Endodermal cell (in vitro differentiated cells): ENCODE data around the gene ARHGEF26. TPM values are rescaled to one million over a fixed set of nuclear protein-coding genes. Genes with fewer than 3 reads are reported as not detected.

Experiments used
- DNase-seq: peaks from one replicate; pipeline ENCODE4 v3.0.0-alpha.2; 2017
- H3K27ac ChIP-seq: 2 replicates; pipeline ENCODE4 v1.5.1; 2013; ENCODE audit warnings: mild to moderate bottlenecking, low read depth, low read length, moderate library complexity
- H3K27me3 ChIP-seq: 2 replicates; pipeline ENCODE4 v1.6.1; 2013; ENCODE audit warnings: mild to moderate bottlenecking, low read length, moderate library complexity; ENCODE audit not compliant: insufficient read depth, control insufficient read depth, poor library complexity, severe bottlenecking
- H3K36me3 ChIP-seq: 2 replicates; pipeline ENCODE4 v1.7.0; 2013; ENCODE audit warnings: mild to moderate bottlenecking, low read length, moderate library complexity; ENCODE audit not compliant: control insufficient read depth, insufficient read depth
- H3K4me1 ChIP-seq: one replicate; pipeline ENCODE4 v1.7.0; 2013; ENCODE audit warnings: low read length; ENCODE audit not compliant: control insufficient read depth, insufficient read depth
- H3K4me3 ChIP-seq: 2 replicates; pipeline ENCODE4 v1.5.1; 2013; ENCODE audit warnings: mild to moderate bottlenecking, low read length, moderate library complexity
- H3K9ac ChIP-seq: 2 replicates; pipeline ENCODE4 v1.6.1; 2013; ENCODE audit warnings: mild to moderate bottlenecking, low read length, moderate library complexity; ENCODE audit not compliant: poor library complexity, severe bottlenecking; ENCODE audit errors: extremely low read depth
- H3K9me3 ChIP-seq: 2 replicates; pipeline ENCODE4 v1.6.1; 2013; ENCODE audit warnings: mild to moderate bottlenecking, low read length, moderate library complexity; ENCODE audit not compliant: control insufficient read depth
- H3K27ac Mint-ChIP-seq: 2 replicates; pipeline ENCODE4 v1.8.0; 2020; ENCODE audit warnings: mixed read lengths
- H3K27me3 Mint-ChIP-seq: 2 replicates; pipeline ENCODE4 v1.8.0; 2021; ENCODE audit warnings: mild to moderate bottlenecking, mixed read lengths; ENCODE audit not compliant: insufficient read depth
- H3K36me3 Mint-ChIP-seq: 2 replicates; pipeline ENCODE4 v1.8.0; 2020; ENCODE audit warnings: low read depth, mixed read lengths
- H3K4me1 Mint-ChIP-seq: 2 replicates; pipeline ENCODE4 v1.8.0; 2020; ENCODE audit warnings: mixed read lengths
- H3K4me3 Mint-ChIP-seq: 2 replicates; pipeline ENCODE4 v1.8.0; 2020; ENCODE audit warnings: mild to moderate bottlenecking, moderate library complexity, mixed read lengths
- H3K9me3 Mint-ChIP-seq: 2 replicates; pipeline ENCODE4 v1.8.0; 2020; ENCODE audit warnings: mild to moderate bottlenecking, mixed read lengths
- WGBS, 2 experiments: methylation state at CpG; one replicate each; pipeline versions ENCODE4 v1.1.5 to v1.1.7; 2013; ENCODE audit warnings: missing lambda C conversion rate in 2 of 2, mixed read lengths in 1 of 2; ENCODE audit not compliant: insufficient coverage in 1 of 2, insufficient read length in 1 of 2; 5-methylcytosine and 5-hydroxymethylcytosine counted together
- total RNA-seq, 2 donors: library from RNA; stranded (reverse); fragmentation: NEBNext Ultra II Directional in 1 of 2; extraction: Animal tissue kit (Norgen Biotek cat#: 25700) in 1 of 2; gene quantifications; 2 replicates in 1 of 2; 3 replicates in 1 of 2; pipeline ENCODE4 v1.2.1, GENCODE V29; 2021
- TF ChIP-seq, protein P1 (sequence below): fragments of 200-600 bp; sonication (generic); conservative IDR thresholded peaks from 2 replicates; pipeline ENCODE4 v1.5.0; 2021; ENCODE audit warnings: antibody characterized with exemption, mild to moderate bottlenecking

ARHGEF26 gene
- total RNA-seq, 2 donors from 2014 or later, result 10.1 to 12.4 TPM

DNA sequence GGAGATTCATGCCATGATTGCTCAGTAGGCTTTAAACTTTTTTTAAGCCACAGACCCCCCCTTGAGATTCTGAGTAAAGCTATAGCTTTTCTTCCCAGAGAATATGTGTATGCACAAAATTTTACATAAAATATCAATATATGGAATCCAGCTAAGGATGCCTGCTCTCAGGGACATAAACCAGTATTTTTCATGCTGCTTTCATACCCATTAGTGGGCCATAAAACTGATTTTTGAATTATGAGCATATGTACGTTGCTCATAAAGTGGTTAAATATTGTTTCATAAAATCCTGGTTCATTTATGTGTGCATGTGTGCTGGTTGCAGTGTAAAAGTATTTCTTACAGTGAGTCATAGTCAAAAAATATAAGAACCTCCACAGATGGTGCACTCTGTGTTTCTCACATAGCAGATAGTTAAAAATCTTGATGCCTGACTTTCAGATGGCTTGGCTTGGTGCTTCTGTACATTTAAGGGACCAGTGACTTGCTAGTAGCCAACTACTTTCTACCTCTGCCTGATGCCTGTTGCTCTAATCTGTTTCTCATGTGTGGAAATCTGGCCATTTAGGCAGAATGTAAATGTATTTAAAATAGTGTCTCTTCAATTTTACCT, 71.9 kb downstream of the ARHGEF26 start:
- H3K4me3 ChIP-seq, result no peak overlapping the region
- no peaks in the 10 kb centered on the region for H3K4me1 ChIP-seq
- Mint-ChIP-seq H3K9me3 (no peaks in the 10 kb centered on the region), H3K36me3 (peaks cover 17% of the 10 kb centered on the region), H3K27ac (no peak overlapping the region), H3K4me1 (peaks cover 9% of the 10 kb centered on the region), H3K4me3 (no peak overlapping the region), H3K27me3 (no peaks in the 10 kb centered on the region)
- H3K36me3 ChIP-seq, result peaks cover 8% of the 10 kb centered on the region
- TF ChIP-seq, protein P1, sequence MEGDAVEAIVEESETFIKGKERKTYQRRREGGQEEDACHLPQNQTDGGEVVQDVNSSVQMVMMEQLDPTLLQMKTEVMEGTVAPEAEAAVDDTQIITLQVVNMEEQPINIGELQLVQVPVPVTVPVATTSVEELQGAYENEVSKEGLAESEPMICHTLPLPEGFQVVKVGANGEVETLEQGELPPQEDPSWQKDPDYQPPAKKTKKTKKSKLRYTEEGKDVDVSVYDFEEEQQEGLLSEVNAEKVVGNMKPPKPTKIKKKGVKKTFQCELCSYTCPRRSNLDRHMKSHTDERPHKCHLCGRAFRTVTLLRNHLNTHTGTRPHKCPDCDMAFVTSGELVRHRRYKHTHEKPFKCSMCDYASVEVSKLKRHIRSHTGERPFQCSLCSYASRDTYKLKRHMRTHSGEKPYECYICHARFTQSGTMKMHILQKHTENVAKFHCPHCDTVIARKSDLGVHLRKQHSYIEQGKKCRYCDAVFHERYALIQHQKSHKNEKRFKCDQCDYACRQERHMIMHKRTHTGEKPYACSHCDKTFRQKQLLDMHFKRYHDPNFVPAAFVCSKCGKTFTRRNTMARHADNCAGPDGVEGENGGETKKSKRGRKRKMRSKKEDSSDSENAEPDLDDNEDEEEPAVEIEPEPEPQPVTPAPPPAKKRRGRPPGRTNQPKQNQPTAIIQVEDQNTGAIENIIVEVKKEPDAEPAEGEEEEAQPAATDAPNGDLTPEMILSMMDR, result no peak
- DNase-seq, result no peak
- no peaks in the 10 kb centered on the region for H3K27me3 ChIP-seq
- H3K27ac ChIP-seq, result no peak overlapping the region
- no peak overlapping the region for H3K9ac ChIP-seq
- H3K9me3 ChIP-seq, result no peaks in the 10 kb centered on the region
- WGBS, 2 experiments, result 91% methylated on average over 1 of the region's 1 CpG; no CpG with 5 or more reads in 1 of the 2 experiments

DNA sequence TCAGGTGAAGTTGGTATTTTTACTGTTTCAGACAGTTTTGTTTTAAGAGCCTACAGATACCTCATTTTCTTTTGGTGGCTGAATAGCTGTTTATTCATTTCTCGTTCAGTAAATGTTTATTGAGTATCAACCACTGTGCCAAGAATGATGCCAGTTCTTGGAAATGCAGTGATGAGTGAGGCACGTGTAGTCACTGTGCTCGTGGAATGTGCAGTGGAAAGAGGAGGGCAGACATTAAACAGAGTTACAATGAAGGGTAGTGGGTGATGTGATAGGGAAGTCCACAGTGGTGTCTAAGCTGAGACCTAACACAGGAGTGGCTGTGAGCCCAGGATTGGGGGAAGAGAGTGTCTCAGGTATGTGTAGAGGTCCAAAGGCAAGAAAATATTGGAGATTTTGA, 73.7 kb downstream of the ARHGEF26 start:
- peaks cover 29% of the 10 kb centered on the region for H3K36me3 Mint-ChIP-seq
- H3K27me3 Mint-ChIP-seq, result no peaks in the 10 kb centered on the region
- DNase-seq, result no peak
- Histone ChIP-seq H3K36me3 (peaks cover 4% of the 10 kb centered on the region), H3K4me1 (no peaks in the 10 kb centered on the region), H3K27ac (no peak overlapping the region), H3K4me3 (no peak overlapping the region), H3K9me3 (no peaks in the 10 kb centered on the region), H3K27me3 (no peaks in the 10 kb centered on the region), H3K9ac (no peak overlapping the region)
- H3K27ac Mint-ChIP-seq, result no peak overlapping the region
- 95 to 100% methylated on average over 3 of the region's 3 CpGs for WGBS, 2 experiments
- peaks cover 9% of the 10 kb centered on the region for H3K4me1 Mint-ChIP-seq
- no peak overlapping the region for H3K4me3 Mint-ChIP-seq
- H3K9me3 Mint-ChIP-seq, result no peaks in the 10 kb centered on the region
- TF ChIP-seq, protein P1, result no peak

GRCh38 chr3:154195620-154196356, 74.6 kb downstream of the ARHGEF26 start:
- Mint-ChIP-seq H3K4me3 (no peak overlapping the region), H3K9me3 (no peaks in the 10 kb centered on the region), H3K4me1 (peaks cover 9% of the 10 kb centered on the region), H3K27me3 (no peaks in the 10 kb centered on the region), H3K36me3 (peaks cover 37% of the 10 kb centered on the region), H3K27ac (peak overlapping the region; percentile 9)
- Histone ChIP-seq H3K36me3 (peaks cover 4% of the 10 kb centered on the region), H3K27me3 (no peaks in the 10 kb centered on the region), H3K27ac (no peak overlapping the region), H3K4me1 (no peaks in the 10 kb centered on the region), H3K9ac (no peak overlapping the region), H3K4me3 (no peak overlapping the region), H3K9me3 (no peaks in the 10 kb centered on the region)
- WGBS, 2 experiments, result 74 to 76% methylated on average over 6 of the region's 6 CpGs
- no peak for DNase-seq
- TF ChIP-seq, protein P1, result no peak
